Measurements from ENCODE around the gene ANO1. TPM values are rescaled to one million over a fixed set of nuclear protein-coding genes. Genes with fewer than 3 reads are reported as not detected.
"Not testable (repeated sequence)": the region's sequence is repeated elsewhere in the genome, so short reads cannot be mapped to it uniquely, and the experiment has no call there.

ANO1 gene
- total RNA-seq, 1 donor from 2014 or later, result 9.0 TPM

GRCh38 chr11:70209391-70209912 is 131.3 kb downstream of the ANO1 start:
- ATAC-seq, result no peak
- no peaks in the 10 kb centered on the region for H3K9me3 ChIP-seq
- H3K36me3 ChIP-seq, result peaks cover 39% of the 10 kb centered on the region
- intact Hi-C loops (cut with DNase I), result no loop called here
- no peak overlapping the region for H3K4me3 ChIP-seq
- TF ChIP-seq CTCF (IDR thresholded peaks at IDR 0.05), result no peak
- no peak overlapping the region for H3K27ac ChIP-seq
- H3K27me3 ChIP-seq (ENCODE audit: low read depth), result no peaks in the 10 kb centered on the region
- DNase-seq, result no peak
- peaks cover 10% of the 10 kb centered on the region for H3K4me1 ChIP-seq

GRCh38 chr11:70210051-70210501 is 132.0 kb downstream of the ANO1 start:
- intact Hi-C loops (cut with DNase I), result no loop called here
- no peak for TF ChIP-seq CTCF (IDR thresholded peaks at IDR 0.05)
- ATAC-seq (no peak), DNase-seq (no peak)
- Histone ChIP-seq H3K9me3 (no peaks in the 10 kb centered on the region), H3K4me3 (no peak overlapping the region), H3K36me3 (peaks cover 39% of the 10 kb centered on the region), H3K27ac (no peak overlapping the region), H3K4me1 (peaks cover 4% of the 10 kb centered on the region), H3K27me3 (ENCODE audit: low read depth) (no peaks in the 10 kb centered on the region)

- no peak overlapping the region for H3K4me3 ChIP-seq
- no peaks in the 10 kb centered on the region for H3K4me1 ChIP-seq
- no peaks in the 10 kb centered on the region for H3K27me3 ChIP-seq (ENCODE audit: low read depth)
- H3K36me3 ChIP-seq, result peaks cover 39% of the 10 kb centered on the region
- no peaks in the 10 kb centered on the region for H3K9me3 ChIP-seq
- intact Hi-C loops (cut with DNase I), result no loop called here
- ATAC-seq (no peak), DNase-seq (no peak)
- H3K27ac ChIP-seq, result no peak overlapping the region
- TF ChIP-seq CTCF (IDR thresholded peaks at IDR 0.05), result no peak
Observed at GRCh38 chr11:70210530-70210929, 132.4 kb downstream of the ANO1 start.

- no peak for TF ChIP-seq CTCF (IDR thresholded peaks at IDR 0.05)
- peak overlapping the region; percentile 40 for H3K4me3 ChIP-seq
- intact Hi-C loops (cut with DNase I), result no loop called here
- DNase-seq, result no peak
- H3K36me3 ChIP-seq, result peaks cover 23% of the 10 kb centered on the region
- no peak overlapping the region for H3K27ac ChIP-seq
- no peaks in the 10 kb centered on the region for H3K4me1 ChIP-seq
- peak; percentile 70 to 75 for ATAC-seq
- no peaks in the 10 kb centered on the region for H3K27me3 ChIP-seq (ENCODE audit: low read depth)
- no peaks in the 10 kb centered on the region for H3K9me3 ChIP-seq
Observed at GRCh38 chr11:70212227-70212811, 134.2 kb downstream of the ANO1 start.

- H3K9me3 ChIP-seq; H3K36me3 ChIP-seq; intact Hi-C loops (cut with DNase I); H3K27me3 ChIP-seq (ENCODE audit: low read depth); ATAC-seq; DNase-seq; H3K4me3 ChIP-seq; H3K27ac ChIP-seq; H3K4me1 ChIP-seq: not testable (repeated sequence)
Observed at GRCh38 chr11:70217388-70217787, 139.3 kb downstream of the ANO1 start.

GRCh38 chr11:70218076-70218475 is 140.0 kb downstream of the ANO1 start:
- H3K27me3 ChIP-seq (ENCODE audit: low read depth); H3K9me3 ChIP-seq; H3K4me3 ChIP-seq; H3K36me3 ChIP-seq; DNase-seq; ATAC-seq; intact Hi-C loops (cut with DNase I); H3K4me1 ChIP-seq; H3K27ac ChIP-seq: not testable (repeated sequence)

Measured in lower lobe of right lung (tissue), 2 donors.